GM12891 (cell line): ENCODE measurements around the gene GARIN5A.

Experiments used
- PAX5 ChIP-seq: IDR thresholded peaks from 2 replicates; pipeline ENCODE4 v1.6.1; 2011; ENCODE audit warnings: low read length, moderate library complexity, mild to moderate bottlenecking; ENCODE audit not compliant: insufficient read depth, severe bottlenecking
- POLR2A ChIP-seq: IDR thresholded peaks from 2 replicates; pipeline ENCODE4 v1.6.1; 2011; ENCODE audit warnings: low read depth, low read length, control low read depth
- POLR2AphosphoS5 ChIP-seq: IDR thresholded peaks from 2 replicates; pipeline ENCODE4 v1.6.1; 2011; ENCODE audit warnings: low read depth, low read length, control low read depth
- POU2F2 ChIP-seq: IDR thresholded peaks from 2 replicates; pipeline ENCODE4 v1.6.1; 2011; ENCODE audit warnings: low read depth, mild to moderate bottlenecking, control low read depth, low read length, moderate library complexity
- SPI1 ChIP-seq: IDR thresholded peaks from 2 replicates; pipeline ENCODE4 v1.6.1; 2011; ENCODE audit warnings: low read depth, low read length, control low read depth
- TAF1 ChIP-seq: IDR thresholded peaks from 2 replicates; pipeline ENCODE4 v1.6.1; 2011; ENCODE audit warnings: low read depth, low read length, control low read depth

DNA sequence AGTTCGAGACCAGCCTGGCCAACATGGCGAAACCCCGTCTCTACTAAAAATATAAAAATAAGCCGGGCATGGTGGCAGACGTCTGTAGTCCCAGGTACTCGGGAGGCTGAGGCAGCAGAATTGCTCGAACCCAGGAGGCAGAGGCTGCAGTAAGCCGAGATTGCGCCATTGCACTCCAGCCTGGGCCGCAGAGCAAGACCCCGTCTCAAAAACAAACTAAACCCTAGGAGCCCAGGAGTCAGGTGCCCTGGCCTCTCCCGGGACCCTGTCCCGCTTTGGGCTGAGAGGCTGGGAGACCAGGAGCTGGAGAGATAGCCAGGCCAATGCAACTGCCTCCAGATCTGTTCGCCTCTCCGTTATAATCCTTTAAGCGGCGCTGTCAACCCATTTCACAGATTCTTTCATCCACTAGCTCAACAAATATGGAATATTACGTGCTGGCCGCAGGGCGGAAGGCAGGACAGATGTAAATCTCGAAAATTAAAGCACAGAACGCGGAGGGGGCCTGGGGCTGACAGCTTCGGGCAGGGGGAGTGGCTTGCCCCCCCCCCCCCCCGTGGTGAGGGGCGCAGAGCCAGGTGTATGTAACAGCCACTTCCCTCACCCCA, 49.2 kb downstream of the GARIN5A start:
- TF ChIP-seq POLR2AphosphoS5: no peak
- no peak for TF ChIP-seq POLR2A
- TF ChIP-seq TAF1: no peak
- TF ChIP-seq PAX5: no peak
- no peak for TF ChIP-seq SPI1
- TF ChIP-seq POU2F2: no peak
